DND-41 (cell line): ENCODE measurements around the gene ARHGAP31.

Experiments used
- ATAC-seq: fragments of 200-7000 bp; cut with Tn5 transposase; 3 replicates; pipeline ENCODE4 v1.9.1; 2021; ENCODE audit warnings: low read depth; ENCODE audit not compliant: insufficient read depth
- DNase-seq: peaks from one replicate; pipeline ENCODE4 v3.0.0-alpha.2; 2020
- H2AFZ ChIP-seq: 2 replicates; pipeline ENCODE4 v1.6.0; 2012; ENCODE audit warnings: low read depth, low read length
- H3K27ac ChIP-seq: 2 replicates; pipeline ENCODE4 v1.5.1; 2012; ENCODE audit warnings: low read length, inconsistent platforms
- H3K27me3 ChIP-seq: fragments of 200-600 bp; sonication (generic); 2 replicates; pipeline ENCODE4 v1.6.0; 2012; ENCODE audit warnings: low read length, mild to moderate bottlenecking, inconsistent platforms; ENCODE audit not compliant: insufficient read depth, poor library complexity
- H3K36me3 ChIP-seq: 2 replicates; pipeline ENCODE4 v1.5.1; 2012; ENCODE audit warnings: low read length, inconsistent platforms; ENCODE audit not compliant: insufficient read depth
- H3K4me1 ChIP-seq: 2 replicates; pipeline ENCODE4 v1.5.1; 2012; ENCODE audit warnings: mild to moderate bottlenecking, low read length; ENCODE audit not compliant: insufficient read depth
- H3K4me2 ChIP-seq: 2 replicates; pipeline ENCODE4 v1.6.0; 2012; ENCODE audit warnings: mild to moderate bottlenecking, moderate library complexity, low read length, inconsistent platforms; ENCODE audit not compliant: insufficient read depth
- H3K4me3 ChIP-seq, 2 experiments: fragments of 200-600 bp in 1 of 2; shearing (Covaris generic) in 1 of 2; 2 replicates each; pipeline ENCODE4 v1.5.1; 2012 to 2016; ENCODE audit warnings: inconsistent platforms in 2 of 2, low read length in 2 of 2, mild to moderate bottlenecking in 2 of 2, low read depth in 1 of 2, moderate library complexity in 1 of 2
- H3K79me2 ChIP-seq: 2 replicates; pipeline ENCODE4 v1.6.0; 2012; ENCODE audit warnings: low read length, inconsistent platforms; ENCODE audit not compliant: insufficient read depth
- H3K9ac ChIP-seq: 2 replicates; pipeline ENCODE4 v1.6.0; 2012; ENCODE audit warnings: low read depth, mild to moderate bottlenecking, inconsistent platforms, low read length, moderate library complexity
- H3K9me3 ChIP-seq: 2 replicates; pipeline ENCODE4 v1.5.1; 2012; ENCODE audit warnings: low read length, moderate library complexity, mild to moderate bottlenecking, inconsistent platforms; ENCODE audit not compliant: insufficient read depth, severe bottlenecking
- H4K20me1 ChIP-seq: 2 replicates; pipeline ENCODE4 v1.6.0; 2012; ENCODE audit warnings: low read length; ENCODE audit not compliant: insufficient read depth
- CTCF ChIP-seq: IDR thresholded peaks from 2 replicates; pipeline ENCODE4 v1.5.1; 2012; ENCODE audit warnings: borderline replicate concordance, low read length, moderate library complexity, mild to moderate bottlenecking; ENCODE audit not compliant: poor library complexity, severe bottlenecking; ENCODE audit errors: extremely low read depth
- EZH2 ChIP-seq: IDR thresholded peaks from 3 replicates; pipeline ENCODE4 v1.6.1; 2012; ENCODE audit warnings: borderline replicate concordance, low read depth, mild to moderate bottlenecking, moderate library complexity, low read length, inconsistent platforms; ENCODE audit not compliant: severe bottlenecking

The ARHGAP31 gene

GRCh38 chr3:119401503-119402440, 107.6 kb downstream of the ARHGAP31 start:
- DNase-seq (no peak), ATAC-seq (no peak)
- H3K9ac ChIP-seq: no peak overlapping the region

GRCh38 chr3:119402791-119403190, 108.6 kb downstream of the ARHGAP31 start:
- no peak overlapping the region for H2AFZ ChIP-seq
- no peak for ATAC-seq
- H3K9me3 ChIP-seq: no peaks in the 10 kb centered on the region
- TF ChIP-seq EZH2: no peak
- no peak for TF ChIP-seq CTCF
- no peak overlapping the region for H3K9ac ChIP-seq
- H3K4me3 ChIP-seq: no peak overlapping the region
- no peaks in the 10 kb centered on the region for H4K20me1 ChIP-seq
- no peaks in the 10 kb centered on the region for H3K79me2 ChIP-seq
- H3K36me3 ChIP-seq: no peaks in the 10 kb centered on the region
- H3K4me2 ChIP-seq: no peak overlapping the region
- H3K4me1 ChIP-seq: no peaks in the 10 kb centered on the region
- H3K27ac ChIP-seq: no peak overlapping the region
- H3K27me3 ChIP-seq: no peaks in the 10 kb centered on the region
- no peak for DNase-seq

More at GRCh38 chr3:119401503-119402440, 107.6 kb downstream of the ARHGAP31 start:
- Histone ChIP-seq H4K20me1 (no peaks in the 10 kb centered on the region), H3K36me3 (no peaks in the 10 kb centered on the region), H2AFZ (no peak overlapping the region), H3K4me1 (no peaks in the 10 kb centered on the region), H3K9me3 (no peaks in the 10 kb centered on the region), H3K27ac (no peak overlapping the region), H3K27me3 (no peaks in the 10 kb centered on the region), H3K79me2 (no peaks in the 10 kb centered on the region), H3K4me3 (no peak overlapping the region), H3K4me2 (no peak overlapping the region)
- TF ChIP-seq CTCF: no peak
- TF ChIP-seq EZH2: no peak

GRCh38 chr3:119403201-119403600, 109.0 kb downstream of the ARHGAP31 start:
- Histone ChIP-seq H3K36me3 (no peaks in the 10 kb centered on the region), H3K27me3 (no peaks in the 10 kb centered on the region), H3K4me3 (no peak overlapping the region), H3K9me3 (no peaks in the 10 kb centered on the region), H3K4me2 (no peak overlapping the region), H4K20me1 (no peaks in the 10 kb centered on the region), H3K27ac (no peak overlapping the region), H3K9ac (no peak overlapping the region), H2AFZ (no peak overlapping the region), H3K79me2 (no peaks in the 10 kb centered on the region), H3K4me1 (no peaks in the 10 kb centered on the region)
- DNase-seq: no peak
- TF ChIP-seq CTCF (no peak), EZH2 (no peak)
- ATAC-seq: no peak

- H3K36me3 ChIP-seq: no peaks in the 10 kb centered on the region
- no peak for ATAC-seq
These were observed 111.1 kb downstream of the ARHGAP31 start for GRCh38 chr3:119405315-119405714.

More at GRCh38 chr3:119405315-119405714, 111.1 kb downstream of the ARHGAP31 start:
- Histone ChIP-seq H4K20me1 (no peaks in the 10 kb centered on the region), H3K79me2 (no peaks in the 10 kb centered on the region), H3K9ac (no peak overlapping the region), H3K4me2 (no peak overlapping the region), H3K4me1 (no peaks in the 10 kb centered on the region), H3K4me3 (no peak overlapping the region), H2AFZ (no peak overlapping the region), H3K27me3 (no peaks in the 10 kb centered on the region), H3K27ac (no peak overlapping the region), H3K9me3 (no peaks in the 10 kb centered on the region)
- no peak for DNase-seq
- TF ChIP-seq CTCF (no peak), EZH2 (no peak)
